SK-N-SH treated with all-trans-retinoic acid at 6 μM for 48 hours (cell line): ENCODE data around the gene CTDNEP1.

Source experiments
- ATAC-seq: fragments of 200-7000 bp; cut with Tn5 transposase; 3 replicates; pipeline ENCODE4 v1.9.1; 2020; ENCODE audit warnings: mild to moderate bottlenecking, moderate library complexity
- ARNTL ChIP-seq: fragments of 450-650 bp; formaldehyde crosslinking; IDR thresholded peaks from 2 replicates; pipeline ENCODE4 v1.5.0; 2020; ENCODE audit warnings: low read depth, mild to moderate bottlenecking, moderate library complexity, borderline replicate concordance
- BACH2 ChIP-seq: fragments of 250-450 bp; sonication (Bioruptor Pico); IDR thresholded peaks from 2 replicates; pipeline ENCODE4 v1.9.0; 2021; ENCODE audit warnings: mild to moderate bottlenecking, borderline replicate concordance
- CREB5 ChIP-seq: fragments of 250-450 bp; sonication (Bioruptor Pico); IDR thresholded peaks from 2 replicates; pipeline ENCODE4 v1.5.1; 2020; ENCODE audit warnings: low read depth, mild to moderate bottlenecking, moderate library complexity
- CSDC2 ChIP-seq: fragments of 250-450 bp; sonication (Bioruptor Pico); IDR thresholded peaks from 2 replicates; pipeline ENCODE4 v1.5.0; 2020; ENCODE audit warnings: mild to moderate bottlenecking, moderate library complexity
- CSRNP3 ChIP-seq: fragments of 250-450 bp; sonication (Bioruptor Pico); IDR thresholded peaks from 2 replicates; pipeline ENCODE4 v1.5.1; 2021; ENCODE audit warnings: mild to moderate bottlenecking, moderate library complexity
- ESRRG ChIP-seq: fragments of 250-450 bp; sonication (Bioruptor Pico); IDR thresholded peaks from 2 replicates; pipeline ENCODE4 v1.6.1; 2021; ENCODE audit warnings: mild to moderate bottlenecking
- GLIS3 ChIP-seq: fragments of 250-450 bp; sonication (Bioruptor Pico); IDR thresholded peaks from 2 replicates; pipeline ENCODE4 v1.5.0; 2020; ENCODE audit warnings: mild to moderate bottlenecking, moderate library complexity
- ISL1 ChIP-seq: fragments of 250-450 bp; sonication (Bioruptor Pico); IDR thresholded peaks from 2 replicates; pipeline ENCODE4 v2.1.2; 2022; ENCODE audit warnings: mild to moderate bottlenecking, moderate library complexity
- OSR1 ChIP-seq: fragments of 250-450 bp; sonication (Bioruptor Pico); IDR thresholded peaks from 2 replicates; pipeline ENCODE4 v1.8.0; 2022; ENCODE audit warnings: moderate library complexity, mild to moderate bottlenecking, inconsistent platforms
- PPARA ChIP-seq: fragments of 250-450 bp; sonication (Bioruptor Pico); IDR thresholded peaks from 2 replicates; pipeline ENCODE4 v1.5.0; 2020; ENCODE audit warnings: mild to moderate bottlenecking, borderline replicate concordance
- RARB ChIP-seq: fragments of 250-450 bp; sonication (Bioruptor Pico); IDR thresholded peaks from 2 replicates; pipeline ENCODE4 v1.8.0; 2021; ENCODE audit warnings: mild to moderate bottlenecking, moderate library complexity
- SNAI2 ChIP-seq: fragments of 250-450 bp; sonication (Bioruptor Pico); IDR thresholded peaks from 2 replicates; pipeline ENCODE4 v1.5.0; 2020; ENCODE audit warnings: mild to moderate bottlenecking, moderate library complexity
- TCF4 ChIP-seq: fragments of 250-450 bp; sonication (Bioruptor Pico); IDR thresholded peaks from 2 replicates; pipeline ENCODE4 v1.8.0; 2021; ENCODE audit warnings: mild to moderate bottlenecking, moderate library complexity, borderline replicate concordance
- TOX ChIP-seq: fragments of 250-450 bp; sonication (Bioruptor Pico); IDR thresholded peaks from 2 replicates; pipeline ENCODE4 v1.8.0; 2021; ENCODE audit warnings: mild to moderate bottlenecking, moderate library complexity, borderline replicate concordance
- ZC3H10 ChIP-seq: fragments of 250-450 bp; sonication (Bioruptor Pico); IDR thresholded peaks from 2 replicates; pipeline ENCODE4 v1.5.1; 2021; ENCODE audit warnings: mild to moderate bottlenecking, moderate library complexity
- ZFP3 ChIP-seq: fragments of 250-450 bp; sonication (Bioruptor Pico); IDR thresholded peaks from 2 replicates; pipeline ENCODE4 v1.5.0; 2020; ENCODE audit warnings: mild to moderate bottlenecking, moderate library complexity
- ZFP30 ChIP-seq: fragments of 450-650 bp; formaldehyde crosslinking; IDR thresholded peaks from 2 replicates; pipeline ENCODE4 v1.5.0; 2022; ENCODE audit warnings: mild to moderate bottlenecking, moderate library complexity
- ZNF565 ChIP-seq: fragments of 450-650 bp; formaldehyde crosslinking; conservative IDR thresholded peaks from 2 replicates; pipeline ENCODE4 v1.5.0; 2020; ENCODE audit warnings: low read depth, mild to moderate bottlenecking, moderate library complexity
- ZNF70 ChIP-seq: fragments of 450-650 bp; formaldehyde crosslinking; IDR thresholded peaks from 2 replicates; pipeline ENCODE4 v1.5.0; 2020; ENCODE audit warnings: mild to moderate bottlenecking, moderate library complexity
- ZNF8 ChIP-seq: fragments of 450-650 bp; formaldehyde crosslinking; IDR thresholded peaks from 2 replicates; pipeline ENCODE4 v1.5.0; 2020; ENCODE audit warnings: mild to moderate bottlenecking, moderate library complexity
- TF ChIP-seq, protein P1 (sequence below): fragments of 250-450 bp; sonication (Bioruptor Pico); IDR thresholded peaks from 2 replicates; pipeline ENCODE4 v1.8.0; 2021; ENCODE audit warnings: low read depth, mild to moderate bottlenecking, moderate library complexity, borderline replicate concordance
- TF ChIP-seq, protein P2 (sequence below): fragments of 250-450 bp; sonication (Bioruptor Pico); IDR thresholded peaks from 2 replicates; pipeline ENCODE4 v1.8.0; 2020; ENCODE audit warnings: mild to moderate bottlenecking, moderate library complexity, borderline replicate concordance
- TF ChIP-seq, protein P3 (sequence below): fragments of 250-450 bp; sonication (Bioruptor Pico); IDR thresholded peaks from 2 replicates; pipeline ENCODE4 v1.5.0; 2020; ENCODE audit warnings: mild to moderate bottlenecking, moderate library complexity

CTDNEP1 gene

GRCh38 chr17:7220593-7221277 is 30.8 kb downstream of the CTDNEP1 start:
- ATAC-seq, result peak; percentile 63
- no peak for TF ChIP-seq CREB5 (CRISPR knock-in tag)
- TF ChIP-seq ZC3H10 (CRISPR knock-in tag), result 0 out of 2 replicates have a peak, but pooled peaks have one; percentile 4
- TF ChIP-seq SNAI2 (CRISPR knock-in tag), result no peak
- TF ChIP-seq, protein P1, sequence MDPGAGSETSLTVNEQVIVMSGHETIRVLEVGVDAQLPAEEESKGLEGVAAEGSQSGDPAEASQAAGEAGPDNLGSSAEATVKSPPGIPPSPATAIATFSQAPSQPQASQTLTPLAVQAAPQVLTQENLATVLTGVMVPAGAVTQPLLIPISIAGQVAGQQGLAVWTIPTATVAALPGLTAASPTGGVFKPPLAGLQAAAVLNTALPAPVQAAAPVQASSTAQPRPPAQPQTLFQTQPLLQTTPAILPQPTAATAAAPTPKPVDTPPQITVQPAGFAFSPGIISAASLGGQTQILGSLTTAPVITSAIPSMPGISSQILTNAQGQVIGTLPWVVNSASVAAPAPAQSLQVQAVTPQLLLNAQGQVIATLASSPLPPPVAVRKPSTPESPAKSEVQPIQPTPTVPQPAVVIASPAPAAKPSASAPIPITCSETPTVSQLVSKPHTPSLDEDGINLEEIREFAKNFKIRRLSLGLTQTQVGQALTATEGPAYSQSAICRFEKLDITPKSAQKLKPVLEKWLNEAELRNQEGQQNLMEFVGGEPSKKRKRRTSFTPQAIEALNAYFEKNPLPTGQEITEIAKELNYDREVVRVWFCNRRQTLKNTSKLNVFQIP (CRISPR knock-in tag), result no peak
- 0 out of 2 replicates have a peak, but pooled peaks have one; percentile 16 for TF ChIP-seq ESRRG (CRISPR knock-in tag)
- no peak for TF ChIP-seq OSR1 (CRISPR knock-in tag)
- no peak for TF ChIP-seq TOX (CRISPR knock-in tag)
- TF ChIP-seq ZNF8 (CRISPR knock-in tag), result 0 out of 2 replicates have a peak, but pooled peaks have one; percentile 11
- no peak for TF ChIP-seq ZNF565 (CRISPR knock-in tag)
- TF ChIP-seq, protein P2, sequence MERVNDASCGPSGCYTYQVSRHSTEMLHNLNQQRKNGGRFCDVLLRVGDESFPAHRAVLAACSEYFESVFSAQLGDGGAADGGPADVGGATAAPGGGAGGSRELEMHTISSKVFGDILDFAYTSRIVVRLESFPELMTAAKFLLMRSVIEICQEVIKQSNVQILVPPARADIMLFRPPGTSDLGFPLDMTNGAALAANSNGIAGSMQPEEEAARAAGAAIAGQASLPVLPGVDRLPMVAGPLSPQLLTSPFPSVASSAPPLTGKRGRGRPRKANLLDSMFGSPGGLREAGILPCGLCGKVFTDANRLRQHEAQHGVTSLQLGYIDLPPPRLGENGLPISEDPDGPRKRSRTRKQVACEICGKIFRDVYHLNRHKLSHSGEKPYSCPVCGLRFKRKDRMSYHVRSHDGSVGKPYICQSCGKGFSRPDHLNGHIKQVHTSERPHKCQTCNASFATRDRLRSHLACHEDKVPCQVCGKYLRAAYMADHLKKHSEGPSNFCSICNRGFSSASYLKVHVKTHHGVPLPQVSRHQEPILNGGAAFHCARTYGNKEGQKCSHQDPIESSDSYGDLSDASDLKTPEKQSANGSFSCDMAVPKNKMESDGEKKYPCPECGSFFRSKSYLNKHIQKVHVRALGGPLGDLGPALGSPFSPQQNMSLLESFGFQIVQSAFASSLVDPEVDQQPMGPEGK (CRISPR knock-in tag), result 0 out of 2 replicates have a peak, but pooled peaks have one; percentile 12
- TF ChIP-seq RARB (CRISPR knock-in tag), result no peak
- no peak for TF ChIP-seq BACH2 (CRISPR knock-in tag)
- TF ChIP-seq TCF4 (CRISPR knock-in tag), result 0 out of 2 replicates have a peak, but pooled peaks have one; percentile 17
- TF ChIP-seq GLIS3, result peak; percentile 84
- no peak for TF ChIP-seq ISL1 (CRISPR knock-in tag)
- TF ChIP-seq ZFP3 (CRISPR knock-in tag), result no peak
- TF ChIP-seq CSRNP3 (CRISPR knock-in tag), result no peak
- TF ChIP-seq ARNTL (CRISPR knock-in tag), result no peak
- TF ChIP-seq ZFP30 (CRISPR knock-in tag), result no peak
- TF ChIP-seq, protein P3, sequence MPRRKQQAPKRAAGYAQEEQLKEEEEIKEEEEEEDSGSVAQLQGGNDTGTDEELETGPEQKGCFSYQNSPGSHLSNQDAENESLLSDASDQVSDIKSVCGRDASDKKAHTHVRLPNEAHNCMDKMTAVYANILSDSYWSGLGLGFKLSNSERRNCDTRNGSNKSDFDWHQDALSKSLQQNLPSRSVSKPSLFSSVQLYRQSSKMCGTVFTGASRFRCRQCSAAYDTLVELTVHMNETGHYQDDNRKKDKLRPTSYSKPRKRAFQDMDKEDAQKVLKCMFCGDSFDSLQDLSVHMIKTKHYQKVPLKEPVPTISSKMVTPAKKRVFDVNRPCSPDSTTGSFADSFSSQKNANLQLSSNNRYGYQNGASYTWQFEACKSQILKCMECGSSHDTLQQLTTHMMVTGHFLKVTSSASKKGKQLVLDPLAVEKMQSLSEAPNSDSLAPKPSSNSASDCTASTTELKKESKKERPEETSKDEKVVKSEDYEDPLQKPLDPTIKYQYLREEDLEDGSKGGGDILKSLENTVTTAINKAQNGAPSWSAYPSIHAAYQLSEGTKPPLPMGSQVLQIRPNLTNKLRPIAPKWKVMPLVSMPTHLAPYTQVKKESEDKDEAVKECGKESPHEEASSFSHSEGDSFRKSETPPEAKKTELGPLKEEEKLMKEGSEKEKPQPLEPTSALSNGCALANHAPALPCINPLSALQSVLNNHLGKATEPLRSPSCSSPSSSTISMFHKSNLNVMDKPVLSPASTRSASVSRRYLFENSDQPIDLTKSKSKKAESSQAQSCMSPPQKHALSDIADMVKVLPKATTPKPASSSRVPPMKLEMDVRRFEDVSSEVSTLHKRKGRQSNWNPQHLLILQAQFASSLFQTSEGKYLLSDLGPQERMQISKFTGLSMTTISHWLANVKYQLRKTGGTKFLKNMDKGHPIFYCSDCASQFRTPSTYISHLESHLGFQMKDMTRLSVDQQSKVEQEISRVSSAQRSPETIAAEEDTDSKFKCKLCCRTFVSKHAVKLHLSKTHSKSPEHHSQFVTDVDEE (CRISPR knock-in tag), result no peak
- TF ChIP-seq PPARA (CRISPR knock-in tag), result no peak
- peak; percentile 45; the same call in 1 of the 2 replicates for TF ChIP-seq ZNF70 (CRISPR knock-in tag)
- no peak for TF ChIP-seq CSDC2 (CRISPR knock-in tag)
